Left ventricle myocardium superior (tissue), 1 donor: ENCODE data around the gene ARHGAP24. TPM values are rescaled to one million over a fixed set of nuclear protein-coding genes. Genes with fewer than 3 reads are reported as not detected.
A peak's percentile ranks its signal among the peaks of the same experiment; 100 is the strongest.

Experiments
- ATAC-seq: fragments of 200-7000 bp; cut with Tn5 transposase; one replicate; pipeline ENCODE4 v1.9.1; 2020; ENCODE audit warnings: mild to moderate bottlenecking, moderate library complexity
- DNase-seq: peaks from one replicate; pipeline ENCODE4 v3.0.0-alpha.2; 2020
- intact Hi-C: fragments of 100-400 bp; cut with micrococcal nuclease; formaldehyde crosslinking; loops from one replicate; pipeline ENCODE4 v1.11.0; 2022
- total RNA-seq: library from RNA; stranded (reverse); fragmentation: NEBNext Ultra II Directional; extraction: Animal tissue kit (Norgen Biotek cat#: 25700); gene quantifications from one replicate; pipeline ENCODE4 v1.2.1, GENCODE V29; 2021
- donor health status: DM: no; HTN: yes; CAD: no; lungs with severe emphysema.

Gene ARHGAP24
- total RNA-seq, 1 donor from 2014 or later, result 13.3 TPM

- DNase-seq, result no peak
- ATAC-seq, result peak; percentile 84
- intact Hi-C loops, result loop anchor here (5.0 to 10.0 kb wide), 3 partner anchors 153 to 601 kb away; partner anchors contain the start of gene ARHGAP24
Measured at GRCh38 chr4:85747882-85748491, 273.0 kb downstream of the ARHGAP24 start.

- DNase-seq, result no peak
- intact Hi-C loops, result loop anchor here (5.0 to 10.0 kb wide), 3 partner anchors 154 to 601 kb away; partner anchors contain the start of gene ARHGAP24
- ATAC-seq, result peak; percentile 86
Measured at GRCh38 chr4:85748654-85749053, 273.7 kb downstream of the ARHGAP24 start.

- ATAC-seq (no peak), DNase-seq (no peak)
- intact Hi-C loops, result loop anchor here (10.0 kb wide), 1 partner anchor 293 kb away; no protein-coding TSS in a partner anchor
Measured at GRCh38 chr4:85751866-85752265, 276.9 kb downstream of the ARHGAP24 start.

GRCh38 chr4:85755285-85755684, 280.3 kb downstream of the ARHGAP24 start:
- intact Hi-C loops, result loop anchor here (10.0 kb wide), 1 partner anchor 290 kb away; no protein-coding TSS in a partner anchor
- DNase-seq (no peak), ATAC-seq (no peak)

GRCh38 chr4:85756938-85757337, 282.0 kb downstream of the ARHGAP24 start:
- no peak for DNase-seq
- peak; percentile 70 for ATAC-seq
- intact Hi-C loops, result loop anchor here (10.0 kb wide), 1 partner anchor 288 kb away; no protein-coding TSS in a partner anchor

GRCh38 chr4:85759388-85759787, 284.4 kb downstream of the ARHGAP24 start:
- intact Hi-C loops, result loop anchor here (10.0 kb wide), 1 partner anchor 285 kb away; no protein-coding TSS in a partner anchor
- ATAC-seq (no peak), DNase-seq (no peak)

- peak; percentile 41 for DNase-seq
- intact Hi-C loops, result no loop called here
- no peak for ATAC-seq
Measured at GRCh38 chr4:85760511-85760910, 285.6 kb downstream of the ARHGAP24 start.

GRCh38 chr4:85761803-85762528, 287.0 kb downstream of the ARHGAP24 start:
- peak; percentile 44 for DNase-seq
- intact Hi-C loops, result no loop called here
- ATAC-seq, result peak; percentile 77

GRCh38 chr4:85762529-85762871, 287.6 kb downstream of the ARHGAP24 start:
- intact Hi-C loops, result no loop called here
- ATAC-seq, result peak; percentile 58
- no peak for DNase-seq

GRCh38 chr4:85763202-85763601, 288.3 kb downstream of the ARHGAP24 start:
- intact Hi-C loops, result no loop called here
- DNase-seq (no peak), ATAC-seq (no peak)

GRCh38 chr4:85767649-85768048, 292.7 kb downstream of the ARHGAP24 start:
- intact Hi-C loops, result no loop called here
- no peak for DNase-seq
- no peak for ATAC-seq

GRCh38 chr4:85769009-85769408, 294.1 kb downstream of the ARHGAP24 start:
- intact Hi-C loops, result no loop called here
- DNase-seq, result no peak

GRCh38 chr4:85772470-85772869, 297.5 kb downstream of the ARHGAP24 start:
- DNase-seq (no peak), ATAC-seq (no peak)
- intact Hi-C loops, result no loop called here

More at GRCh38 chr4:85769009-85769408, 294.1 kb downstream of the ARHGAP24 start:
- ATAC-seq, result no peak

- intact Hi-C loops, result no loop called here
- DNase-seq (no peak), ATAC-seq (no peak)
Measured at GRCh38 chr4:85773372-85773771, 298.4 kb downstream of the ARHGAP24 start.

GRCh38 chr4:85774000-85774399, 299.1 kb downstream of the ARHGAP24 start:
- ATAC-seq (no peak), DNase-seq (no peak)
- intact Hi-C loops, result no loop called here

- ATAC-seq (no peak), DNase-seq (no peak)
- intact Hi-C loops, result no loop called here
Measured at GRCh38 chr4:85774489-85774888, 299.5 kb downstream of the ARHGAP24 start.

GRCh38 chr4:85776096-85776495, 301.1 kb downstream of the ARHGAP24 start:
- DNase-seq, result no peak
- ATAC-seq, result no peak
- intact Hi-C loops, result no loop called here

- no peak for DNase-seq
- no peak for ATAC-seq
- intact Hi-C loops, result no loop called here
Measured at GRCh38 chr4:85776579-85776978, 301.6 kb downstream of the ARHGAP24 start.

- no peak for DNase-seq
- peak; percentile 10 for ATAC-seq
- intact Hi-C loops, result no loop called here
Measured at GRCh38 chr4:85777908-85778631, 303.1 kb downstream of the ARHGAP24 start.

GRCh38 chr4:85778632-85779131, 303.7 kb downstream of the ARHGAP24 start:
- ATAC-seq (peak; percentile 63), DNase-seq (no peak)
- intact Hi-C loops, result no loop called here
